HepG2 (cell line): ENCODE measurements around the gene FXYD4. TPM values are rescaled to one million over a fixed set of nuclear protein-coding genes. Genes with fewer than 3 reads are reported as not detected.
A peak's percentile ranks its signal among the peaks of the same experiment; 100 is the strongest.

ENCODE experiments used
- ATAC-seq: fragments of 200-7000 bp; cut with Tn5 transposase; 3 replicates; pipeline ENCODE4 v1.9.1; 2020; ENCODE audit warnings: mild to moderate bottlenecking, moderate library complexity
- BruUV-seq: library from RNA; stranded (reverse); fragments of 400-500 nt; replicated peaks from 2 replicates; lab custom pipeline; 2021; lab: Mats Ljungman, UMichigan
- CTCF ChIA-PET: fragments of 300-600 bp; formaldehyde crosslinking; extraction: SDS; loops from one replicate; lab custom pipeline; 2021; ENCODE audit warnings: low total read pairs, inconsistent platforms, low intra/inter-chr PET ratio; lab: Yijun Ruan, JAX
- POLR2A ChIA-PET: fragments of 350-600 bp; sonication (Branson Sonifier 250); formaldehyde crosslinking; loops from one replicate; lab custom pipeline; 2020; ENCODE audit warnings: antibody characterized with exemption, inconsistent platforms; lab: Yijun Ruan, JAX
- DNase-seq: peaks from one replicate; pipeline ENCODE4 v3.0.0-alpha.2; 2015; ENCODE audit warnings: low spot score
- FAIRE-seq: peaks from 3 replicates; lab custom pipeline; 2011; peaks lifted over from hg19 to GRCh38; lab: Jason Lieb, UNC
- H2AFZ ChIP-seq: one replicate; pipeline ENCODE4 v1.6.1; 2011; ENCODE audit warnings: low read length, inconsistent platforms
- H3K27ac ChIP-seq: fragments of 300-600 bp; 3 replicates; pipeline ENCODE4 v1.8.0; 2011; ENCODE audit warnings: mixed run types, mild to moderate bottlenecking, mixed read lengths, low read length, inconsistent platforms; ENCODE audit not compliant: insufficient read depth; ENCODE audit errors: extremely low read length
- H3K27me3 ChIP-seq, 2 experiments: fragments of 200-600 bp in 1 of 2; 2 replicates in 1 of 2; 3 replicates in 1 of 2; pipeline versions ENCODE4 v1.6.0 to v1.8.0; 2011; ENCODE audit warnings: low read length in 2 of 2, mild to moderate bottlenecking in 2 of 2, moderate library complexity in 2 of 2, inconsistent platforms in 1 of 2; ENCODE audit not compliant: insufficient read depth in 2 of 2, control insufficient read depth in 1 of 2
- H3K36me3 ChIP-seq, 2 experiments: fragments of 200-600 bp in 1 of 2; replicated peaks in 1 of 2; 2 replicates in 1 of 2; 3 replicates in 1 of 2; pipeline versions ENCODE4 v1.5.1 to v1.8.0; 2011; ENCODE audit warnings: low read length in 2 of 2, inconsistent platforms in 1 of 2; ENCODE audit not compliant: insufficient read depth in 2 of 2, control insufficient read depth in 1 of 2
- H3K4me1 ChIP-seq: 2 replicates; pipeline ENCODE4 v1.5.1; 2012; ENCODE audit warnings: low read length, inconsistent platforms; ENCODE audit not compliant: insufficient read depth
- H3K4me2 ChIP-seq: 2 replicates; pipeline ENCODE4 v1.6.0; 2011; ENCODE audit warnings: low read depth, low read length, inconsistent platforms
- H3K4me3 ChIP-seq, 3 experiments: fragments of 200-600 bp in 1 of 3; sonication (generic), shearing (Covaris generic) in 1 of 3; replicated peaks in 1 of 3; 2 replicates each; pipeline ENCODE4 v1.5.1; 2011 to 2016; ENCODE audit warnings: low read length in 3 of 3, inconsistent platforms in 2 of 3, low read depth in 2 of 3, mild to moderate bottlenecking in 2 of 3, control low read depth in 1 of 3, mixed read lengths in 1 of 3; ENCODE audit not compliant: insufficient read depth in 1 of 3
- H3K79me2 ChIP-seq: one replicate; pipeline ENCODE4 v1.6.1; 2011; ENCODE audit warnings: low read length, inconsistent platforms; ENCODE audit not compliant: insufficient read depth
- H3K9ac ChIP-seq: 2 replicates; pipeline ENCODE4 v1.6.0; 2011; ENCODE audit warnings: mild to moderate bottlenecking, low read depth, low read length, inconsistent platforms; ENCODE audit not compliant: insufficient read depth
- H3K9me3 ChIP-seq: 2 replicates; pipeline ENCODE4 v1.5.1; 2012; ENCODE audit warnings: mild to moderate bottlenecking, low read length
- H4K20me1 ChIP-seq: 2 replicates; pipeline ENCODE4 v1.6.0; 2011; ENCODE audit warnings: inconsistent platforms, mild to moderate bottlenecking, low read length, moderate library complexity; ENCODE audit not compliant: insufficient read depth
- DMAP1 ChIP-seq: IDR thresholded peaks from 2 replicates; pipeline ENCODE4 v1.6.1; 2016
- ETV5 ChIP-seq: IDR thresholded peaks from 2 replicates; pipeline ENCODE4 v1.6.1; 2018; ENCODE audit warnings: missing biosample characterization, missing genetic modification reagents, inconsistent platforms, borderline replicate concordance
- FIP1L1 ChIP-seq: fragments of 200-400 bp; formaldehyde crosslinking; IDR thresholded peaks from 2 replicates; pipeline ENCODE4 v1.6.1; 2018; ENCODE audit warnings: low read depth, mild to moderate bottlenecking, low read length, moderate library complexity, borderline replicate concordance; ENCODE audit not compliant: insufficient read depth
- FOXP1 ChIP-seq, 2 experiments: fragments of 450-650 bp in 1 of 2; IDR thresholded peaks; 2 replicates each; pipeline ENCODE4 v1.6.1; 2017 to 2018; ENCODE audit warnings: antibody characterized with exemption in 1 of 2
- MIXL1 ChIP-seq: IDR thresholded peaks from 2 replicates; pipeline ENCODE4 v1.6.1; 2016
- ZNF12 ChIP-seq: sonication (generic); formaldehyde crosslinking; IDR thresholded peaks from 2 replicates; pipeline ENCODE4 v1.5.0; 2020; ENCODE audit warnings: missing genetic modification reagents
- ZNF891 ChIP-seq: sonication (generic); formaldehyde crosslinking; IDR thresholded peaks from 2 replicates; pipeline ENCODE4 v1.5.0; 2020; ENCODE audit warnings: mild to moderate bottlenecking, missing genetic modification reagents
- WGBS: methylation state at CpG from one replicate; pipeline ENCODE4 v1.1.6; 2017; ENCODE audit warnings: low lambda C conversion rate; 5-methylcytosine and 5-hydroxymethylcytosine counted together
- in situ Hi-C: cut with HindIII; loops from 2 replicates; pipeline ENCODE4 v1.10.0; 2017; ENCODE audit warnings: low pct_unique_long_range_greater_than_20kb; ENCODE audit not compliant: extremely low pct_ligation_motif_present
- intact Hi-C: fragments of 100-400 bp; cut with micrococcal nuclease; formaldehyde crosslinking; loops from one replicate; pipeline ENCODE4 v1.10.0; 2022; ENCODE audit not compliant: unreplicated experiment
- polyA plus RNA-seq, 8 experiments: library from polyadenylated mRNA; depleted of rRNA in 3 of 8; stranded (reverse) in 7 of 8; unstranded in 1 of 8; fragments of >200 nt; fragmentation: Illumina TruSeq in 4 of 8; extraction: Trizol in 4 of 8; gene quantifications; 2 replicates each; pipeline versions ENCODE4 v1.2.1 to v1.2.3, GENCODE V29; 2011 to 2016; ENCODE audit warnings: low read depth in 4 of 8, missing spikeins in 1 of 8, mixed read lengths in 1 of 8; ENCODE audit not compliant: insufficient read depth in 1 of 8
- total RNA-seq, 5 experiments: library from RNA; depleted of rRNA; stranded (reverse); fragments of >200 nt; fragmentation: Illumina TruSeq; extraction: Trizol; gene quantifications; 2 replicates each; pipeline ENCODE4 v1.2.3, GENCODE V29; 2016; ENCODE audit warnings: low read depth in 1 of 5

The FXYD4 gene
- total and polyA plus RNA-seq, 2 of the 13 experiments (the other 11 are each of a cell fraction or from before 2014, with no cell fraction given) = not detected

DNA sequence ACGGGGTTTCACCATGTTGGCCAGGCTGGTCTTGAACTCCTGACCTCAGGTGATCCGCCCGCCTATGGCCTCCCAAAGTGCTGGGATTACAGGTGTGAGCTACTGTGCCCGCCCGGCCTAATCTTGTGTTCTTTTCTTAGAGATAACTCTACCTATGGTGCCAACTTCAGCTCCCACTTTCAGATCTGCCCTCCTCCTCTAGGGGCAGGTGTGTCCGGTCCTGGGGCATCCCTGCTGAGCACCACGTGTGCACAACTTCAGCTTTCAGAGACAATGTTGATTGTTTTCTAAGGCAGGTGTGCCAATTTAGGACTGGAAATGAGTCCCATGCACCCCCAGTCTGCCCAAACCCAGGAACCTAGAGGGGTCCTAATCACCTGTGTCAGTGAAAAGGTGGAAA lies 18.5 kb upstream of the FXYD4 start:
- peaks cover 3 to 13% of the 10 kb centered on the region in 2 experiments for H3K27me3 ChIP-seq
- no peak for FAIRE-seq
- no peak overlapping the region for H3K4me2 ChIP-seq
- no peak overlapping the region for H3K9ac ChIP-seq
- in situ Hi-C loops = loop anchor here (5.0 kb wide), 1 partner anchor 61 kb away; no protein-coding TSS in a partner anchor
- ATAC-seq = no peak
- H3K9me3 ChIP-seq = no peaks in the 10 kb centered on the region
- BruUV-seq = no TSS peak
- H3K36me3 ChIP-seq = no peaks in the 10 kb centered on the region
- TF ChIP-seq ETV5 = no peak
- no peak for TF ChIP-seq FIP1L1
- TF ChIP-seq, all 625 proteins: peak for 0
- Histone ChIP-seq H4K20me1 (no peaks in the 10 kb centered on the region), H3K27ac (no peak overlapping the region), H2AFZ (no peak overlapping the region), H3K4me1 (peaks cover 9% of the 10 kb centered on the region; the same call in 1 of the 2 replicates), H3K79me2 (no peaks in the 10 kb centered on the region), H3K4me3 (no peak overlapping the region)
- ChIA-PET CTCF (no interaction called here), POLR2A (no interaction called here)
- no peak for DNase-seq
- intact Hi-C loops = no loop called here
- 39% methylated on average over 6 of the region's 7 CpGs for WGBS

DNA sequence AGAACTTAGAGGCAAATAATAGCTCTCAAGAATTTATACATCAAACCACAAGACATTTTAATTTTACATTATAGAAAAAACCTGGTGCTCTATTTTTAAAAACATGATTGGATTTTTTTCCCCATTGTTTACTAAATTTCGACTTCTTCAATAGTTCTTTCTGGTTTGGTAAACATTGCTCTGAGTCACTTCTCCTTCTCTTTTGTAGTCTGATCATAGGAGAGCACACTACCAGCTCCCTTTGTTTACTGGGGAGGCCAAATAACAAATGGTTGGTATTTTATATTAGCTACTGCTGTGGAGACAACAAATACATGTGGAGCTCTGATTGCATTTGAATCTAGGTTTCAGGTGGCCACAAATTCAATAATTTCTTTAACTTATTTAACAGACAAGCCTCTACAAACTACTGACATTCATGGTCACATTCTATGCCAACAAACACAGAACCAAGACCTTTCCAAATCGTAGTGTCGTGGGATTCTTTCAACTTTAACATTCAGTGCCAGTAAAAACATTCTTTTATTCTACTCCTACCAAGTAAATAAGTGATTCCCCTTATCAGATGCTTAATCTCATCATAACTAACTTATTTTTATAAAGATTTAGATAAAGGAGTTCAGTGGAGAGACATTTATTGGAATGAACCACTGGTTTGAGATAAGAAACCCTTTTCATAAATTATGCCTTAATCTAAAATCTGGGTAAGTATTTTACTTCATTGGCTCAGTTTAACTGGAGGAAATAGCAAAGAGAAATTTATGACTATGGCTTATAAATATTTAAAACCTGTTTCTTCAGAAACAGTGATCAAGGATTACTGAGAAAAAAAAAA lies 17.7 kb upstream of the FXYD4 start:
- 2% methylated on average over 3 of the region's 3 CpGs for WGBS
- peaks cover 9% of the 10 kb centered on the region; the same call in 1 of the 2 replicates for H3K4me1 ChIP-seq
- no peak overlapping the region for H3K9ac ChIP-seq
- no peak overlapping the region for H2AFZ ChIP-seq
- DNase-seq (no peak), FAIRE-seq (no peak), ATAC-seq (no peak)
- intact Hi-C loops (no loop called here), in situ Hi-C loops (loop anchor here (5.0 kb wide), 1 partner anchor 61 kb away; no protein-coding TSS in a partner anchor)
- POLR2A ChIA-PET = no interaction called here
- TF ChIP-seq FOXP1 (IDR thresholded peaks at IDR 0.05) (no peak), FOXP1 (CRISPR knock-in tag; IDR thresholded peaks at IDR 0.05) (0 out of 2 replicates have a peak, but pooled peaks have one; percentile 8), DMAP1 (no peak), ZNF12 (CRISPR knock-in tag) (no peak), MIXL1 (CRISPR knock-in tag) (no peak), ZNF891 (CRISPR knock-in tag) (no peak)
- CTCF ChIA-PET = no interaction called here
- H3K4me3 ChIP-seq = no peak overlapping the region
- H3K9me3 ChIP-seq = no peaks in the 10 kb centered on the region
- H4K20me1 ChIP-seq = no peaks in the 10 kb centered on the region
- H3K36me3 ChIP-seq = no peaks in the 10 kb centered on the region
- peaks cover 3 to 13% of the 10 kb centered on the region in 2 experiments for H3K27me3 ChIP-seq
- no peak overlapping the region for H3K4me2 ChIP-seq
- no peak overlapping the region for H3K27ac ChIP-seq
- no peaks in the 10 kb centered on the region for H3K79me2 ChIP-seq
- BruUV-seq = no TSS peak
